Activated CD4-positive, CD25-positive, alpha-beta regulatory T cell treated with anti-CD3 and anti-CD28 coated beads, Interleukin-2, amount 50 U/mL, for 72 hours (primary cell): ENCODE results near the gene PBX2.
"Not testable (repeated sequence)": the region's sequence is repeated elsewhere in the genome, so short reads cannot be mapped to it uniquely, and the experiment has no call there.

Experiments
- DNase-seq: peaks from one replicate; pipeline ENCODE4 v3.0.0; 2021

PBX2 gene

GRCh38 chr6:32190054-32190851 is at the start of gene PBX2:
Gene PBX2 (minus strand): TSS chr6:32190202. CDS start chr6:32189915, 287 bp downstream.
- peak; percentile 74 for DNase-seq

- DNase-seq: no peak
These were observed 49.5 kb upstream of the PBX2 start for GRCh38 chr6:32239462-32239861.

GRCh38 chr6:32234934-32235333 is 44.9 kb upstream of the PBX2 start:
- DNase-seq: no peak

- no peak for DNase-seq
These were observed 36.4 kb upstream of the PBX2 start for GRCh38 chr6:32226434-32226833.

GRCh38 chr6:32224696-32225095 is 34.7 kb upstream of the PBX2 start:
- DNase-seq: no peak

- no peak for DNase-seq
These were observed 33.5 kb upstream of the PBX2 start, which contains the start of gene NOTCH4 for GRCh38 chr6:32223258-32224235. Gene NOTCH4 (minus strand): TSS chr6:32224067. CDS start chr6:32223928, 139 bp downstream.

GRCh38 chr6:32222333-32223230 is 32.6 kb upstream of the PBX2 start:
- DNase-seq: no peak

GRCh38 chr6:32220021-32220420 is 30.0 kb upstream of the PBX2 start:
- DNase-seq: no peak

- no peak for DNase-seq
These were observed 28.2 kb upstream of the PBX2 start for GRCh38 chr6:32218167-32218566.

GRCh38 chr6:32216998-32217397 is 27.0 kb upstream of the PBX2 start:
- DNase-seq: no peak

- no peak for DNase-seq
These were observed 26.3 kb upstream of the PBX2 start for GRCh38 chr6:32216285-32216684.

- DNase-seq: no peak
These were observed 25.6 kb upstream of the PBX2 start for GRCh38 chr6:32215617-32216016.

- DNase-seq: no peak
These were observed 24.1 kb upstream of the PBX2 start for GRCh38 chr6:32214126-32214525.

GRCh38 chr6:32213649-32214048 is 23.6 kb upstream of the PBX2 start:
- no peak for DNase-seq

GRCh38 chr6:32212076-32212760 is 22.2 kb upstream of the PBX2 start:
- DNase-seq: no peak

GRCh38 chr6:32211432-32211831 is 21.4 kb upstream of the PBX2 start:
- not testable (repeated sequence) for DNase-seq

- DNase-seq: no peak
These were observed 20.2 kb upstream of the PBX2 start for GRCh38 chr6:32210191-32210601.

GRCh38 chr6:32208996-32209395 is 19.0 kb upstream of the PBX2 start:
- no peak for DNase-seq

GRCh38 chr6:32204268-32204715 is 14.3 kb upstream of the PBX2 start:
- no peak for DNase-seq

- no peak for DNase-seq
These were observed 13.6 kb upstream of the PBX2 start for GRCh38 chr6:32203426-32204267.

GRCh38 chr6:32202186-32202585 is 12.2 kb upstream of the PBX2 start:
- DNase-seq: no peak
